Measurements from ENCODE around the gene SEZ6. TPM values are rescaled to one million over a fixed set of nuclear protein-coding genes. Genes with fewer than 3 reads are reported as not detected.

SEZ6 gene
- total RNA-seq, 1 experiment from 2014 or later, result not detected

GRCh38 chr17:29018788-29019474 is 13.1 kb upstream of the SEZ6 start:
- no peak overlapping the region for H3K27ac ChIP-seq (ENCODE audit: low read length)
- H3K4me3 ChIP-seq (ENCODE audit: low read depth in 2 of 2, low read length in 2 of 2), result no peak overlapping the region
- no peaks in the 10 kb centered on the region for H3K9me3 ChIP-seq (ENCODE audit: control insufficient read depth, insufficient read depth, low read depth, low read length)
- TF ChIP-seq TCF7L2 (IDR thresholded peaks at IDR 0.05; ENCODE audit: low read depth, low read length) (no peak), POLR2AphosphoS5 (IDR thresholded peaks at IDR 0.05; ENCODE audit: low read depth, low read length) (no peak), REST (IDR thresholded peaks at IDR 0.05; ENCODE audit: insufficient read depth in 1 of 2, low read depth in 2 of 2, low read length in 1 of 2) (no peak), CTCF (IDR thresholded peaks at IDR 0.05) (no peak), SIN3A (IDR thresholded peaks at IDR 0.05; ENCODE audit: borderline replicate concordance, insufficient read depth, low read depth, low read length) (no peak)
- DNase-seq (ENCODE audit: low read depth, low spot score), result no peak
- peaks cover 30% of the 10 kb centered on the region for H3K27me3 ChIP-seq (ENCODE audit: control insufficient read depth, insufficient read depth, low read length)
- no peaks in the 10 kb centered on the region for H3K36me3 ChIP-seq (ENCODE audit: control insufficient read depth, insufficient read depth, low read length)
- intact Hi-C loops (cut with micrococcal nuclease; ENCODE audit: unreplicated experiment), result no loop called here
- in situ Hi-C loops (cut with HindIII; ENCODE audit: low pct_unique_long_range_greater_than_20kb, low sequenced_read_pairs), result no loop called here
- POLR2A ChIA-PET, result no interaction called here
- peak; percentile 65 for ATAC-seq
- BruUV-seq (replicated peaks), result no TSS peak
- CTCF ChIA-PET, result interaction anchor here (0.5 kb wide), 1 partner anchor 161 kb away, joined by 6 read pairs; the partner anchor contains the start of gene MYO18A
- peaks cover 8% of the 10 kb centered on the region; the same call in 1 of the 2 replicates for H3K4me1 ChIP-seq (ENCODE audit: control insufficient read depth, insufficient read depth, low read length)

GRCh38 chr17:29016345-29017210 is 10.7 kb upstream of the SEZ6 start:
- TF ChIP-seq SIN3A (IDR thresholded peaks at IDR 0.05; ENCODE audit: borderline replicate concordance, insufficient read depth, low read depth, low read length) (no peak), POLR2AphosphoS5 (IDR thresholded peaks at IDR 0.05; ENCODE audit: low read depth, low read length) (no peak), REST (IDR thresholded peaks at IDR 0.05; ENCODE audit: insufficient read depth in 1 of 2, low read depth in 2 of 2, low read length in 1 of 2) (no peak), TCF7L2 (IDR thresholded peaks at IDR 0.05; ENCODE audit: low read depth, low read length) (no peak), CTCF (IDR thresholded peaks at IDR 0.05) (no peak)
- no peak for ATAC-seq
- no peaks in the 10 kb centered on the region for H3K36me3 ChIP-seq (ENCODE audit: control insufficient read depth, insufficient read depth, low read length)
- H3K27me3 ChIP-seq (ENCODE audit: control insufficient read depth, insufficient read depth, low read length), result peaks cover 26% of the 10 kb centered on the region
- no peaks in the 10 kb centered on the region for H3K9me3 ChIP-seq (ENCODE audit: control insufficient read depth, insufficient read depth, low read depth, low read length)
- ChIA-PET POLR2A (no interaction called here), CTCF (interaction anchor here (0.5 to 1.2 kb wide), 2 partner anchors 12 to 50 kb away, joined by 3 read pairs; no protein-coding TSS in a partner anchor)
- no peak overlapping the region for H3K4me3 ChIP-seq (ENCODE audit: low read depth in 2 of 2, low read length in 2 of 2)
- DNase-seq (ENCODE audit: low read depth, low spot score), result no peak
- peaks cover 8% of the 10 kb centered on the region; the same call in 1 of the 2 replicates for H3K4me1 ChIP-seq (ENCODE audit: control insufficient read depth, insufficient read depth, low read length)
- H3K27ac ChIP-seq (ENCODE audit: low read length), result no peak overlapping the region
- intact Hi-C loops (cut with micrococcal nuclease; ENCODE audit: unreplicated experiment) (no loop called here), in situ Hi-C loops (cut with HindIII; ENCODE audit: low pct_unique_long_range_greater_than_20kb, low sequenced_read_pairs) (no loop called here)
- no TSS peak for BruUV-seq (replicated peaks)

All from Panc1 (cell line).